PC-3 (cell line): Measurements from ENCODE around the gene SLC44A1. TPM values are rescaled to one million over a fixed set of nuclear protein-coding genes. Genes with fewer than 3 reads are reported as not detected.

Source experiments
- ATAC-seq: fragments of 200-7000 bp; cut with Tn5 transposase; 2 replicates; pipeline ENCODE4 v1.9.1; 2020; ENCODE audit warnings: mild to moderate bottlenecking, moderate library complexity
- BruUV-seq: library from RNA; stranded (reverse); fragments of 400-500 nt; replicated peaks from 2 replicates; lab custom pipeline; 2021; lab: Mats Ljungman, UMichigan
- CTCF ChIA-PET: fragments of 300-600 bp; sonication (Branson Sonifier 250); formaldehyde crosslinking; loops from one replicate; lab custom pipeline; 2022; ENCODE audit warnings: antibody characterized with exemption; lab: Charles Lee
- POLR2A ChIA-PET: fragments of 300-600 bp; sonication (Branson Sonifier 250); formaldehyde crosslinking; loops from one replicate; lab custom pipeline; 2022; ENCODE audit warnings: antibody characterized with exemption; ENCODE audit not compliant: unreplicated experiment; lab: Charles Lee
- DNase-seq: peaks from one replicate; pipeline ENCODE4 v3.0.0-alpha.2; 2015
- H2AFZ ChIP-seq: fragments of 300-600 bp; sonication (generic); 2 replicates; pipeline ENCODE4 v1.6.0; 2016; ENCODE audit warnings: antibody characterized with exemption, low read length
- H3F3A ChIP-seq: fragments of 300-600 bp; sonication (generic); one replicate; pipeline ENCODE4 v1.6.0; 2017; ENCODE audit warnings: antibody characterized with exemption, low read length, control low read depth, mild to moderate bottlenecking; ENCODE audit not compliant: unreplicated experiment
- H3K27ac ChIP-seq: fragments of 300-600 bp; sonication (generic); 2 replicates; pipeline ENCODE4 v1.5.1; 2016; ENCODE audit warnings: mild to moderate bottlenecking, low read length
- H3K27me3 ChIP-seq: fragments of 300-600 bp; sonication (generic); 2 replicates; pipeline ENCODE4 v1.6.1; 2016; ENCODE audit warnings: low read length, mixed read lengths
- H3K36me3 ChIP-seq: fragments of 300-600 bp; sonication (generic); 2 replicates; pipeline ENCODE4 v1.6.1; 2016; ENCODE audit warnings: low read depth, mixed run types, low read length, mixed read lengths
- H3K4me1 ChIP-seq: fragments of 300-600 bp; sonication (generic); 2 replicates; pipeline ENCODE4 v1.5.1; 2016; ENCODE audit warnings: low read length; ENCODE audit not compliant: insufficient read depth
- H3K4me2 ChIP-seq: fragments of 300-600 bp; sonication (generic); 2 replicates; pipeline ENCODE4 v1.6.0; 2016; ENCODE audit warnings: low read length
- H3K4me3 ChIP-seq: fragments of 300-600 bp; sonication (generic); 2 replicates; pipeline ENCODE4 v1.5.1; 2016; ENCODE audit warnings: mild to moderate bottlenecking, low read length, mixed read lengths
- H3K79me2 ChIP-seq: fragments of 300-600 bp; sonication (generic); 2 replicates; pipeline ENCODE4 v1.6.1; 2017; ENCODE audit warnings: low read length, mixed read lengths
- H3K9ac ChIP-seq: fragments of 300-600 bp; sonication (generic); 2 replicates; pipeline ENCODE4 v1.6.0; 2016; ENCODE audit warnings: mild to moderate bottlenecking, low read length
- H3K9me2 ChIP-seq: fragments of 300-600 bp; sonication (generic); replicated peaks from 2 replicates; pipeline ENCODE4 v1.6.1; 2016; ENCODE audit warnings: mixed run types, low read length, mixed read lengths
- H3K9me3 ChIP-seq: fragments of 300-600 bp; sonication (generic); 2 replicates; pipeline ENCODE4 v1.6.1; 2016; ENCODE audit warnings: low read length, mixed read lengths
- H4K20me1 ChIP-seq: fragments of 300-600 bp; sonication (generic); 2 replicates; pipeline ENCODE4 v1.6.1; 2016; ENCODE audit warnings: low read length, mixed read lengths
- EZH2 ChIP-seq: fragments of 300-600 bp; sonication (generic); IDR thresholded peaks from one replicate; pipeline ENCODE4 v1.6.1; 2017; ENCODE audit warnings: antibody characterized with exemption, mild to moderate bottlenecking, low read length; ENCODE audit not compliant: unreplicated experiment
- EZH2phosphoT487 ChIP-seq: fragments of 300-600 bp; sonication (generic); IDR thresholded peaks from 2 replicates; pipeline ENCODE4 v1.6.1; 2018; ENCODE audit warnings: mild to moderate bottlenecking, antibody characterized with exemption, low read length, borderline replicate concordance
- intact Hi-C: fragments of 100-400 bp; cut with micrococcal nuclease; formaldehyde crosslinking; loops from 2 replicates; pipeline ENCODE4 v1.9.0; 2023
- total RNA-seq: library from RNA; depleted of rRNA; stranded (reverse); fragments of >200 nt; gene quantifications from 2 replicates; pipeline ENCODE4 v1.2.3, GENCODE V29; 2014
- TF ChIP-seq, protein P1 (sequence below): fragments of 300-600 bp; sonication (generic); conservative IDR thresholded peaks from 2 replicates; pipeline ENCODE4 v1.5.1; 2017; ENCODE audit warnings: antibody characterized with exemption, low read depth, mild to moderate bottlenecking, low read length

SLC44A1 gene
- total RNA-seq, 1 experiment from 2014 or later = 16.1 TPM

DNA sequence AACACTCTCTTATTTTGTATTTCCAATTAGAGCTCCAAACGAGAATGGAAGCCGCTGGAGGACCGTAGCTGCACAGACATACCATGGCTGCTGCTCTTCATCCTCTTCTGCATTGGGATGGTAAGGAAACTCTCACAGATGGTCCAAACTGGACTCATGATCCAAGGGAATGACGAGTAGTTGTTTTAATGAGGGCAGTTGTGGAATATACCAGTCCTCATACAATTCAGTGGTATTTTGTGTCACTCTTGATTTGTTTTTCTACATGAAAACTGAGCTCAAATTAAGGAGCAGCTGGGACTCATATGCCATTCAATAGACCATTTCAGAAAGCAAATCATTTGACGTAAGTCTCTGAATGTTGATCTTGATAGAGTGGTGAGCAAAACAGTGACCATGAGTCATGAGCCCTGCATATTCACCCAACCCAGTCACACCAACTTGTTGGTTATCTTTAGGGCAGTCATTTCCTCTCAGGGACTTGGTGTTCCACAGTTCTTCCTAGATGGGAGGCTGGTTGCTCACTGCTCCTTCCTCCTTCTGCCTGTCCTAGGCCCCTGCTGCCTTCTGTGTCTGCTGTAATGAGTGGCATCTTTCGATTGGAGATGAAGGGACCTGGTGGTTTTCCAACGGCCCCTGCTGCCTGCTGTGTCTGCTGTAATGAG is 54.9 kb downstream of the SLC44A1 start:
- Histone ChIP-seq H3K36me3 (no peaks in the 10 kb centered on the region), H3K9ac (peak overlapping the region; percentile 34; the same call in 1 of the 2 replicates), H3K4me2 (peak overlapping the region; percentile 35; the same call in 1 of the 2 replicates), H4K20me1 (no peaks in the 10 kb centered on the region), H3F3A (peaks cover 3% of the 10 kb centered on the region), H3K9me2 (no peaks in the 10 kb centered on the region), H2AFZ (no peak overlapping the region), H3K4me1 (peaks cover 28% of the 10 kb centered on the region), H3K27me3 (no peaks in the 10 kb centered on the region), H3K4me3 (no peak overlapping the region), H3K9me3 (no peaks in the 10 kb centered on the region), H3K79me2 (peaks cover 8% of the 10 kb centered on the region; the same call in 1 of the 2 replicates), H3K27ac (peak overlapping the region; percentile 88)
- intact Hi-C loops = no loop called here
- DNase-seq (peak; percentile 80), ATAC-seq (peak; percentile 98)
- BruUV-seq = no TSS peak
- ChIA-PET CTCF (no interaction called here), POLR2A (no interaction called here)
- TF ChIP-seq EZH2 (no peak), EZH2phosphoT487 (no peak)
- TF ChIP-seq, protein P1, sequence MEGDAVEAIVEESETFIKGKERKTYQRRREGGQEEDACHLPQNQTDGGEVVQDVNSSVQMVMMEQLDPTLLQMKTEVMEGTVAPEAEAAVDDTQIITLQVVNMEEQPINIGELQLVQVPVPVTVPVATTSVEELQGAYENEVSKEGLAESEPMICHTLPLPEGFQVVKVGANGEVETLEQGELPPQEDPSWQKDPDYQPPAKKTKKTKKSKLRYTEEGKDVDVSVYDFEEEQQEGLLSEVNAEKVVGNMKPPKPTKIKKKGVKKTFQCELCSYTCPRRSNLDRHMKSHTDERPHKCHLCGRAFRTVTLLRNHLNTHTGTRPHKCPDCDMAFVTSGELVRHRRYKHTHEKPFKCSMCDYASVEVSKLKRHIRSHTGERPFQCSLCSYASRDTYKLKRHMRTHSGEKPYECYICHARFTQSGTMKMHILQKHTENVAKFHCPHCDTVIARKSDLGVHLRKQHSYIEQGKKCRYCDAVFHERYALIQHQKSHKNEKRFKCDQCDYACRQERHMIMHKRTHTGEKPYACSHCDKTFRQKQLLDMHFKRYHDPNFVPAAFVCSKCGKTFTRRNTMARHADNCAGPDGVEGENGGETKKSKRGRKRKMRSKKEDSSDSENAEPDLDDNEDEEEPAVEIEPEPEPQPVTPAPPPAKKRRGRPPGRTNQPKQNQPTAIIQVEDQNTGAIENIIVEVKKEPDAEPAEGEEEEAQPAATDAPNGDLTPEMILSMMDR = no peak

DNA sequence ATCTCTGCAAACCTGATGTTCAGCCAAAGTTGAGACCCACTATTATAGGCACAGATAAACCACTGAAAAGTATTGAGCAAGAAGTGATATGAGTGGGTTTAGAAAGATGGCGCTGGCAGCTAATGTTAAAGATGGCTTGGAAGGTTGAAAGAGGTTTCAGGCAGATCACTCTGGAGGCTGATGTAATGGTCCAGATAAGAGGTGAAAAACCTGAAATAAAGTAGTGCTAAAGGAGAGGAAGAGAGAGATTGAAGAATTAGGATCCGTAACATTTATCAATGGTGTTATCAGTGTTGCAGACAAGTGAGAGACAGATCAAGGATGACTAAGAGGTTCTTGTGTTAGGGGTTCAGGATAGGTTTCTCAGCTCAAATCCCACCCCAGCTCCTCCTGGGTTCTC is 58.3 kb downstream of the SLC44A1 start:
- TF ChIP-seq, protein P1 = no peak
- TF ChIP-seq EZH2phosphoT487 = no peak
- TF ChIP-seq EZH2 = no peak
- Histone ChIP-seq H3K27ac (no peak overlapping the region), H3K4me1 (peaks cover 15% of the 10 kb centered on the region), H3K36me3 (no peaks in the 10 kb centered on the region), H3K27me3 (no peaks in the 10 kb centered on the region), H4K20me1 (no peaks in the 10 kb centered on the region), H3K4me3 (no peak overlapping the region), H3K4me2 (no peak overlapping the region), H3F3A (no peaks in the 10 kb centered on the region), H3K9ac (no peak overlapping the region), H2AFZ (no peak overlapping the region), H3K79me2 (peaks cover 4% of the 10 kb centered on the region; the same call in 1 of the 2 replicates), H3K9me2 (no peaks in the 10 kb centered on the region), H3K9me3 (no peaks in the 10 kb centered on the region)
- DNase-seq (no peak), ATAC-seq (no peak)
- POLR2A ChIA-PET = no interaction called here
- CTCF ChIA-PET = no interaction called here
- BruUV-seq = no TSS peak
- intact Hi-C loops = no loop called here

DNA sequence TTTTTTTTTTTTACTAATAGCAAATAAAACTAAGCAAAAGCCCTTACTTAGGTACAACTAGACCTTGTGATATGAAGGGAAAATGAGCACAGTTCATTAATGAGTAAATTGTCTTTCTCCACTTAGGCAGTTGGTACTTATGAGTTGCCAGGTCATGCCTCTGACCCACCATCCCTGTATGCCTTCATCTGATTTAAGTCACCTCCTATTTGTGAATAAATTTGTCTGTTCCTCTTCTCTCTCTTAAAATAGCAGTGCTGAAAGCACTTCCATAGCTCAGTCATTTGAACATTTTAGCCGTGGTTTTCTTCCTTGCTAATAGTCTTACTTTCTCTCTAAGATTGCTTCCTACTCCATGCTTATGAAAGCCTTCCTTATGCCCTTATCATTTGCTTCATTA is 61.4 kb downstream of the SLC44A1 start:
- no peak for TF ChIP-seq EZH2phosphoT487
- TF ChIP-seq EZH2 = no peak
- Histone ChIP-seq H3K9me3 (no peaks in the 10 kb centered on the region), H3K9ac (no peak overlapping the region), H3F3A (no peaks in the 10 kb centered on the region), H3K27ac (no peak overlapping the region), H3K36me3 (no peaks in the 10 kb centered on the region), H3K27me3 (no peaks in the 10 kb centered on the region), H3K4me3 (no peak overlapping the region), H3K9me2 (no peaks in the 10 kb centered on the region), H3K79me2 (no peaks in the 10 kb centered on the region), H3K4me1 (no peaks in the 10 kb centered on the region), H4K20me1 (no peaks in the 10 kb centered on the region), H3K4me2 (no peak overlapping the region), H2AFZ (no peak overlapping the region)
- no TSS peak for BruUV-seq
- no peak for ATAC-seq
- POLR2A ChIA-PET = no interaction called here
- no peak for DNase-seq
- CTCF ChIA-PET = no interaction called here
- intact Hi-C loops = no loop called here
